ENCODE results near the gene PDE6A.
"Not testable (repeated sequence)": the region's sequence is repeated elsewhere in the genome, so short reads cannot be mapped to it uniquely, and the experiment has no call there.

The PDE6A gene

GRCh38 chr5:149895416-149896345 lies 48.9 kb downstream of the PDE6A start:
- no peak for DNase-seq (ENCODE audit: low read depth in 2 of 2)

GRCh38 chr5:149894237-149894636 lies 50.4 kb downstream of the PDE6A start:
- DNase-seq (ENCODE audit: low read depth in 2 of 2): no peak

- DNase-seq (ENCODE audit: low read depth in 2 of 2): no peak
Measured at GRCh38 chr5:149893403-149893931, 51.1 kb downstream of the PDE6A start.

GRCh38 chr5:149892594-149892993 lies 52.0 kb downstream of the PDE6A start:
- no peak for DNase-seq (ENCODE audit: low read depth in 2 of 2)

DNA sequence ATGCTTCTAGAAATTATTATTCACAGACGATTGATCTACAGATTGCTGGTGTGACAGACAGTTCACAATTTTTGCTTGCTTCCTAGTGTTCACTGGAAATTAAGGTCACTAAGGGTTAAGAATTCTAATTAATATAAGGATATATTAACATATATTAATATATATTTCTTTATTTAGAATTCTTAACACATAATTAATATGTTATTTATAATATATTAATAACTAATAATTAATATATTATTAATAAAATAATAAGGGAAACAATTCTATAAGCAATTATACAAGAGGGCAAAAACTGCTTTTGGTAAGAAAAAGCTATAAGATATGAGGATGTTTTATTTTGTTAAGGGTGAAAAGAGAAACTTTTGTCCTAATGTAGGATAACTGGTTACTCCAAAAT lies 56.3 kb downstream of the PDE6A start:
- no peak for DNase-seq (ENCODE audit: low read depth in 2 of 2)

DNA sequence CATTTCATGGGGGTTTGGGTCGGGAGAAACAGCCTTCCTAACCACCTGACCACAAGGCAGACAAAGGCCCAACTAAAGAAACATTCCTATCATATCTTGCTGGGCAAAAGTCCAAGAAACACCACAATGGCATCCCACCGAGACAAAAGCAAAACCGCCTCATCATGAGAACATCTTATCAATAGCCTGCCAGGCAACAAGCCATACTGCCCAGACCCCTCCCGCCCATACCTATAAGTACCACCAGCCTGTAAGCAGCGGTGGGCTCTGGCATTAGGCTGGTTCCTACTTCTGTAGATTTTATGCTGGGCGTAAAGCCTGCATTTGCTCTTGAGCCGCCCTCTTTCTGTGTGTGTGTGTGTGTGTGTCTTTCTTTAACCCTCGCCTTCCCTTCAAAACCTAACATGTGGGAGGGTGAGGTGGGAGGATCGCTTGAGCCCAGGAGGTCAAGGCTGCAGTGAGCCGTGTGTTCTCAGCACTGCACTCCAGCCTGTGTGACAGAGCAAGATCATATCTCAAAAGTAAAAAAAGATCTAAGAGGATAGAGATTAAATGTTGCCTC lies 56.9 kb downstream of the PDE6A start:
- DNase-seq (ENCODE audit: low read depth in 2 of 2): no peak

DNA sequence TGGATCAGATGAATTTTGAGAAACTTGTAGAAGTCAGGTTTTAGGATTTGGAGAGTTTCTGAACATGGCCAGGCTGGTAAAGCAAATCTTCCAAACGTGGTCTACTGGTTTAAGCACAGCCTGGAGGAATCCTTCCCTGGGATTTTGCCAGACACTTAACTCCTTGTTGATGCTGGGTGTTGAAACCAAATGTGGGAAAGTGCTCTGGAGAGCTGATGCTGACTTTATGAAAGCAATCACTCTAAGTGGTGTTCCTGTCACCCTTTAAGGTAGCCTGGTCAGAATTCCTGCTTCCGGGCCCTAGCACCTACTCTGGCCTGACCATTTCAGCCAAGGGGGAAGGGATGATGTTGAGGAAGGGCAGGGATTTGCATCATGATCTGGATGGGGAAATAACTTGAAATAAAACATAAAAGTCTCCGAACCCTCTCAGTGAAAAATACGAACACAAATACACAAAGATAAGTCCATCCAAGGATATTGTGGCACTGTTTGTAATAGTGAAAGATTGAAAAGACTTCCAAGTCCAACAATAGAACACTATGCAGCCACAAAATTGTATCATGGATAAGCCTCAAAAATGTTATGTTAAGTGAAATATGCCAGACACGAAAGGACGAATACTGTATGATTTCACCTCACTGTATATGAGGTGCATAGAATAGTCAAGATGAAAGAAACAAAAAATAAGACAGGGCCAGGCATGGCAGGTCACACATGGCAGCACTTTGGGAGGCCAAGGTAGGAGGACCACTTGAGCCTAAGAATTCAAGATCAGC lies 57.7 kb downstream of the PDE6A start:
- no peak for DNase-seq (ENCODE audit: low read depth in 2 of 2)

- no peak for DNase-seq (ENCODE audit: low read depth in 2 of 2)
Measured at GRCh38 chr5:149886060-149886459, 58.5 kb downstream of the PDE6A start.

GRCh38 chr5:149885513-149885912 lies 59.1 kb downstream of the PDE6A start:
- DNase-seq (ENCODE audit: low read depth in 2 of 2): no peak

DNA sequence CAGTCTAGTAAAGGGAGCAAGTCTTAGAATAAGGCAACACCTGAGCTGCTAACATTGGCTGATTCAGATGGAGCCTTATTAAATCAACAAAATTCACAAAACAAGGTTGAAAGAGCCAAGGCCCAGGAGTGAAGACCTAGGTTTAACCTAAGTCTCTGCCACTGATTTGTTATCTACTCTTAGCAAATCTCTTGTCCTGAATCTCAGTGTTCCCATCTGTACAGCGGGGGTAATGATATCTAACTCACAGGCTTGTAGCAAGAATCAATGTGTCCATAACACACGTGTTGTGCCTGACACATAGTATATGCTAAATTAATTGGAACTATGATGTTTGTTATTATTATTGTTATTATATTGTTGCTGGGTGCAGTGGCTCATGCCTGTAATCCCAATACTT lies 61.0 kb downstream of the PDE6A start:
- no peak for DNase-seq (ENCODE audit: low read depth in 2 of 2)

- DNase-seq (ENCODE audit: low read depth in 2 of 2): not testable (repeated sequence)
Measured at GRCh38 chr5:149882633-149883032, 62.0 kb downstream of the PDE6A start.

- no peak for DNase-seq (ENCODE audit: low read depth in 2 of 2)
Measured at GRCh38 chr5:149881874-149882273, 62.7 kb downstream of the PDE6A start.

- DNase-seq (ENCODE audit: low read depth in 2 of 2): no peak
Measured at GRCh38 chr5:149881069-149881622, 63.4 kb downstream of the PDE6A start.

- DNase-seq (ENCODE audit: low read depth in 2 of 2): not testable (repeated sequence)
Measured at GRCh38 chr5:149879593-149879992, 65.0 kb downstream of the PDE6A start.

DNA sequence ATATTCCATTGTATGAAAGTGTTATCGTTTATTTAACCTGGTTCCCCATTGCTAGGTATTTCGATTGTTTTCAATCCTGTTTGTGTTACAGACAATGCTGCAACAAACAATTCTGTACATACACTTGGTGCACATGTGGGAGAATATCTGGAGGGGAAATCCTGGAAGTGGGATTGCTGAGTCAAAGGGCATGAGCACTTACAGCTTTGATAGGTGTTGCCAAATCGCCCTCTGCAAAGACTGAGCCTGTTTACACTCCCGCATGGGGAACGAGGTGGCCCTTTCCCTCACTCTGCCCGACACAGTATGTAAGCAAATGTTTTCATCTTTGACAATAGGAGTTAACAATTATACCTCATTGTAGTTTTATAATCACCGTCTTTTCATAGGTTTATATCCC lies 66.2 kb downstream of the PDE6A start:
- DNase-seq (ENCODE audit: low read depth in 2 of 2): no peak

DNA sequence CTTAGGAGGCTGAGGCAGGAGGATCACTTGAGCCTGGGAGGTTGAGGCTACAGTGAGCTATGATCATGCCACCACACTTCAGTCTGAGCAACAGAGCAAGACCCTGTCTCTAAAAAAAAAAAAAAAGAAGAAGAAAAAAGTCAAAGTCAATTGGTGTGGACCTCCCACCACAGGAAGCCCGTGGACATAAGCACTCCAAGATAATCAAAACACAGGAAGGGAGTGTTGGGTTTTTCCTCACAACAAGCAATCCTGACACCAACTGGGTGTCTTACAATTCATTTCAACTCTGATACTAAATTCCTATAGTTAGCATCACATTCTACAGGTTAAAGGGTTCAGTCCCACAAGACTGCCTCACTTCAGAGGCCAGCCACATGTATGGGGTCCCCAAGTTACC lies 70.7 kb downstream of the PDE6A start:
- DNase-seq (ENCODE audit: low read depth in 2 of 2): no peak

- DNase-seq (ENCODE audit: low read depth in 2 of 2): no peak
Measured at GRCh38 chr5:149872351-149873040, 72.1 kb downstream of the PDE6A start.

GRCh38 chr5:149871471-149871870 lies 73.1 kb downstream of the PDE6A start:
- DNase-seq (ENCODE audit: low read depth in 2 of 2): no peak

DNA sequence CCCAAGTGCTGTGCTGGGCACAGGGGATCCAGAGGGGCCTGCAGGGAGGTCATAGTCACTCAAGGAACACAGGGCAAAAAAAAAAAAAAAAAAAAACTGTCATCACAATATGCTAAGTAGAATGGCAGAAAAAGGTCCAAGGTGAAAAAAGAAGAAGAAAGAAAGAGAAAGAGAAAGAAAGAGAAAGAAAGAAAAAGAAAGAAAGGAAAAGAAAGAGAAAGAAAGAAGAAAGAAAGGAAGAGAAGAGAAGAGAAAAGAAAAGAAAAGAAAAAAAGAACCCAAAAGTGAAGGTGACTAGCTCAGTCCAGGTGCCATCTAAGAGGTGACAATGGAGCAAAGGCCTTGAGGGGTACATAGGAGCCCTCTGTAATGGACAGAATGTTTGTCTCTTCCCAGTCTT lies 73.9 kb downstream of the PDE6A start:
- no peak for DNase-seq (ENCODE audit: low read depth in 2 of 2)

DNA sequence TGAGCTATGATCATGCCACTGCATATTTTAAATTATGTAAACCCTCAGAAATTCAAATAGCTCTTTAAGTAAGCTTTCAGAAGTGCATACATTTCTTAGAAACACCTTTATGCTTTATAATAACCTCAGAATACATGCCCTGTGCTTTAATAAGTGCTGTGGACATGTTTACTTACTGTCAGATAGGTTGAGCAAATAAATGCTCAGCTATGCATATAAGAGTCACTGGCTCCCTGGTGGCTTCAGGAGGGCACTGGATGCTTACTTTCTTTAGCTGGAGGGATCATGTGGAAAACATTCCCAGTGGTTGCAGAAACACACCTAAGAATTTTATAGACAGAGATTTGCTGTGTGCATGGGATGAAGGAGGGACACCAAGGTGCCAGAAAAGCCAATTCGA lies 74.4 kb downstream of the PDE6A start:
- no peak for DNase-seq (ENCODE audit: low read depth in 2 of 2)

DNA sequence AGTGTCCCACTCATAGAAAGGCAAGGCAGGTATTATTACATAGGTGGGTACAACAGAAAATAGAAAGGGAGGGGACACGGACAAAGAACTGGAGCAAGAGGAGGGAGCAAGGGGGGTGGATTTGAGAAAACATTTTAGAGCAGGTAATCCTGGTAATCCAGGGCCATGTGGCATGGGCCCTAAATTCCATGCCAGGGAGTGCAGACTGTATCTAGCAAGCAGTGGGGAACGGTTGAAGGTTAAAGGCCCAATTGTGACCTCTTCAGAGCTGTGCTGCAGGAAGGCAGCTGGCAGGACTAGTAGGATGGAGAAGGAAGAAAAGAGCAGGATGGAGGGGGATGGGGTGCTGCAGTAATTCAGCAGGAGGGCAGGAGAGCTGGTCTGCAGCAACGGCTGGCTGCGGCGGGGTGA lies 75.2 kb downstream of the PDE6A start:
- DNase-seq (ENCODE audit: low read depth in 2 of 2): no peak
